ENCODE data around the gene SLAMF7. TPM values are rescaled to one million over a fixed set of nuclear protein-coding genes. Genes with fewer than 3 reads are reported as not detected.

The SLAMF7 gene
- total and polyA plus RNA-seq, 2 experiments from 2014 or later = 0.11 TPM; not detected in 1

- TF ChIP-seq CTCF (conservative IDR thresholded peaks at IDR 0.05; ENCODE audit: low read depth in 2 of 2) = no peak
- no peak for TF ChIP-seq ZNF462 (CRISPR knock-in tag; IDR thresholded peaks at IDR 0.05)
- no peak for TF ChIP-seq ZNF114 (CRISPR knock-in tag; IDR thresholded peaks at IDR 0.05)
- TF ChIP-seq ETS1 (IDR thresholded peaks at IDR 0.05) = no peak
- TF ChIP-seq NANOG (IDR thresholded peaks at IDR 0.05; ENCODE audit: borderline replicate concordance) = no peak
- no peak for TF ChIP-seq ZNF331 (CRISPR knock-in tag; IDR thresholded peaks at IDR 0.05; ENCODE audit: low read depth)
- TF ChIP-seq POLR2AphosphoS5 (IDR thresholded peaks at IDR 0.05; ENCODE audit: low read depth) = no peak
- no peak for TF ChIP-seq REST (IDR thresholded peaks at IDR 0.05; ENCODE audit: unreplicated experiment)
- TF ChIP-seq EZH2 (IDR thresholded peaks at IDR 0.05; ENCODE audit: low read depth, unreplicated experiment) = no peak
- no peak for TF ChIP-seq STAT1 (IDR thresholded peaks at IDR 0.05; ENCODE audit: unreplicated experiment)
- no peak for TF ChIP-seq EZH2phosphoT487 (IDR thresholded peaks at IDR 0.05; ENCODE audit: unreplicated experiment)
- TF ChIP-seq CREB1 (CRISPR knock-in tag; IDR thresholded peaks at IDR 0.05; ENCODE audit: low read depth) = no peak
- TF ChIP-seq JUNB (IDR thresholded peaks at IDR 0.05; ENCODE audit: unreplicated experiment) = no peak
- Mint-ChIP-seq H3K36me3 (ENCODE audit: low read depth) (no peaks in the 10 kb centered on the region), H3K27me3 (ENCODE audit: insufficient read depth, low read depth, poor library complexity) (peaks cover 5% of the 10 kb centered on the region)
Measured at GRCh38 chr1:160776178-160776577, 37.1 kb downstream of the SLAMF7 start.

More at GRCh38 chr1:160776178-160776577, 37.1 kb downstream of the SLAMF7 start:
- no peaks in the 10 kb centered on the region for H4K20me1 ChIP-seq (replicated peaks; ENCODE audit: insufficient read depth)
- no peak overlapping the region for H2AFZ ChIP-seq
- no peak for DNase-seq (ENCODE audit: low spot score)
- H3K27ac ChIP-seq (ENCODE audit: low read depth) = no peak overlapping the region
- no peaks in the 10 kb centered on the region for H3K79me2 ChIP-seq (replicated peaks; ENCODE audit: insufficient read depth)
- no peak overlapping the region for H3K4me2 ChIP-seq
- 0 out of 2 replicates have a peak, but pooled peaks cover 3% of the 10 kb centered on the region for H3K4me1 ChIP-seq (ENCODE audit: insufficient read depth)
- no peaks in the 10 kb centered on the region; the same call in 1 of the 3 replicates for H3K4me1 Mint-ChIP-seq
- H3K27ac Mint-ChIP-seq = no peak overlapping the region
- H3K4me3 Mint-ChIP-seq = no peak overlapping the region
- H3K36me3 ChIP-seq (ENCODE audit: insufficient read depth) = 0 out of 2 replicates have a peak, but pooled peaks cover 3% of the 10 kb centered on the region
- ATAC-seq = no peak
- H3F3A ChIP-seq (replicated peaks; ENCODE audit: low read depth) = no peaks in the 10 kb centered on the region
- no peak overlapping the region for H3K4me3 ChIP-seq
- 0 out of 2 replicates have a peak, but pooled peaks cover 2% of the 10 kb centered on the region for H3K9me2 ChIP-seq (ENCODE audit: insufficient read depth)
- H3K27me3 ChIP-seq (ENCODE audit: insufficient read depth) = no peaks in the 10 kb centered on the region
- H3K9me3 Mint-ChIP-seq = peaks cover 3% of the 10 kb centered on the region; the same call in 2 of the 3 replicates
